HG03066 (cell line): ENCODE results near the gene TANC2.

Source experiments
- ATAC-seq: cut with Tn5 transposase; IDR thresholded peaks from one replicate; pipeline ENCODE4 v1.9.1; 2021; ENCODE audit warnings: low read depth; ENCODE audit not compliant: unreplicated experiment

TANC2 gene

DNA sequence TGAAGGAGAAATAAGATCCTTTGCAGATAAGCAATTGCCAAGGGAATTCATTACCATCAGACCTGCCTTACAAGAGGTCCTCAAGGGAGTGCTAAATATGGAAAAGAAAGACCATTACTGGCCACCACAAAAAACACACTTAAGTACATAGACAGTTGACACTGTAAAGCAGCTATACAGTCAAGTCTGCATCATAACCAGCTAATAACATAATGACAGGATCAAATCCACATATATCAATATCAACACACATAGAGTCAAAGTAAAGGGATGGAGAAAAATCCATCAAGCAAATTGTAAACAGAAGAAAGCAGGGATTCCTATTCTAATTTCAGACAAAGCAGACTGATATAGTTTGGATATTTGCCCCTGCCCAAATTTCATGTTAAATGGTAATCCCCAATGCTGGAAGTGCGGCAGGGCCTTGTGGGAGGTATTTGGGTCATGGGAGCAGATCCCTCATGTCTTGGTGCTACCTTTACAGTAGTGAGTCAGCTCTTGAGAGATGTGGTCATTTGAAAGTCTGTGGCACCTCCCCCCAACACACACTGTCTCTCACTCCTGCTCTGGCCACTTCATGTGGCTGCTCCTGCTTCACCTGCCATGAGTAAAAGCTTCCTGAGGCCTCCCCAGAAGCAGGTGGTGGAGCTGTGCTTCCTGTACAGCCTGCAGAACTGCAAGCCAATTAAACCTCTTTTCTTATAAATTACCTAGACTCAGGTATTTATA is 32.8 kb downstream of the TANC2 start:
- ATAC-seq: no peak

- no peak for ATAC-seq
These were observed 33.7 kb downstream of the TANC2 start for GRCh38 chr17:62999736-63000135.

DNA sequence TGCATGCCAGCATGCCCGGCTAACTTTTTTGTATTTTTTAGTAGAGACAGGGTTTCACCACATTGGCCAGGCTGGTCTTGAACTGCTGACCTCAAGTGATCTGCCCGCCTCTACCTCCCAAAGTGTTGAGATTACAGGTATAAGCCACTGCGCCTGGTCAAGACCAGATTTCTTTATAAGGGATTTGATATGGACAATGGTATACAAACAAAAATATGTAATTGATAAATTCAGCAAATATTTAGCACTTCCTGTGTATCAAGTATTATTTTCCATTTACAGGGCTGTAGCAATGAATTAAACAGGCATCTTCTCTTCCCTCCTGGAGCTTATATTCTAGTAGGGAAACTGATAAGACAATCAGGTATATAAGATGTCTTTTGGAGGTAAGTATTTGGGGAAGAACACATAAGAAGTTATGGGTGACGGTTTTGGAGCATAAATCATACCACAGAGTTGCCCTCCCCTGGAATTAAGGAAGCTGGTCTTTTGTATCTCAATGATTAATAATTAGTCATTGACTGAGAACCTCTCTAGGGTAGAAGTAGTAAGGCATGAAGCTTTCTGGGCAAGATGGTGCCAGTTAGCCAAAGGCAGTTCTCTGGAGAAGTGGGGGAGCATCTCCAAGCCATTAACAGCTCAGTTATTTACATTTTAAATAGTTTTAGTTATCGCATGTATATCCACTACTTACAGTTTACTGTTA is 35.8 kb downstream of the TANC2 start:
- no peak for ATAC-seq

DNA sequence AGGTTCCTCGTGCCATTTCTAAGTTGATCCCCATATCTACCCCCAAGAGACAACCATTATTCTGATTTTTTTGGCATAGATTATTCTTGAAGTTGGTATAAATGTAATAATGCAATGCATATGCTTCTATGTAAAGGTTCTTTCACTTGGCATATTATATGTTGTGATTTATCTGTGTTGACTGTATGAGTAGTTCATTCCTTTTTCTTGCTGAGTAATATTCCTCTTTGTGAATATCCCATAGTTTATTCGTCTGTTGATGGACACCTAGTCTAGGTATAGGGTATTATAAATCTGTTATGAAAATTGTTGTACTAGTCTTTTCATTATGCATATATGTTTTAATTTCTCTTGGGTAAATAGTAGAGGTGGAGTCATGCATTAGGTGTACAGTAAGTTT is 36.6 kb downstream of the TANC2 start:
- no peak for ATAC-seq

DNA sequence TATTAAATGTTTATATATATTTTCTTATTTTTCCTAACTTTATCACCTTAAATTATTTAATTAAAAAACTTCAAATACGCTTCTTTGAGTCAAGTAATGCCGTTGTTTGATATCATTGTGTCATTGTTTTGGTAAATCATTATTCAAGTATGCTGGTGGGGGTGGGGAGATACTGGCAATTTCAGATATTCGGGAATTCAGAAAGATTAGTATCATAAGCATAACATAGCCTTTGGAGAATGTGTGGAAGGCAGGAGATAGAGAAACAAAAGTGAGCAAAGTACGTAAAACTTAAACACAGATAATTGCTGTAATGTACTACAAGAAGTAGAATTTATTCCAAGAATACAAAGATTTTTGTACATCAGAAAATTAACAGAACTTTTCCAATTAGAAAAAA is 49.8 kb downstream of the TANC2 start:
- ATAC-seq: no peak
